ENCODE results near the gene P4HTM.

Gene P4HTM

GRCh38 chr3:49017971-49018706 lies 28.1 kb downstream of the P4HTM start, which contains the start of gene DALRD3:
Gene DALRD3, minus strand, starts transcription at chr3:49018580. Its CDS starts 16 bp downstream, at chr3:49018564.
- Mint-ChIP-seq H3K9me3 (no peaks in the 10 kb centered on the region), H3K27ac (peak within 1 kb of the TSS; percentile 90), H3K4me1 (peaks cover 31% of the 10 kb centered on the region), H3K4me3 (peak within 1 kb of the TSS; percentile 96), H3K27me3 (ENCODE audit: low read depth, poor library complexity) (no peaks in the 10 kb centered on the region), H3K36me3 (ENCODE audit: low read depth) (peaks cover 24% of the 10 kb centered on the region)
- TF ChIP-seq CTCF (IDR thresholded peaks at IDR 0.05), result no peak
- DNase-seq, result peak; percentile 70

- TF ChIP-seq CTCF (IDR thresholded peaks at IDR 0.05), result no peak
- no peaks in the 10 kb centered on the region for H3K27me3 Mint-ChIP-seq (ENCODE audit: low read depth, poor library complexity)
- H3K27ac Mint-ChIP-seq, result peak overlapping the region; percentile 90
- H3K36me3 Mint-ChIP-seq (ENCODE audit: low read depth), result peaks cover 26% of the 10 kb centered on the region
- no peak for DNase-seq
- H3K4me1 Mint-ChIP-seq, result peaks cover 37% of the 10 kb centered on the region
- H3K4me3 Mint-ChIP-seq, result peak overlapping the region; percentile 96
- no peaks in the 10 kb centered on the region for H3K9me3 Mint-ChIP-seq
These were observed 28.6 kb downstream of the P4HTM start for GRCh38 chr3:49018707-49019006.

DNA sequence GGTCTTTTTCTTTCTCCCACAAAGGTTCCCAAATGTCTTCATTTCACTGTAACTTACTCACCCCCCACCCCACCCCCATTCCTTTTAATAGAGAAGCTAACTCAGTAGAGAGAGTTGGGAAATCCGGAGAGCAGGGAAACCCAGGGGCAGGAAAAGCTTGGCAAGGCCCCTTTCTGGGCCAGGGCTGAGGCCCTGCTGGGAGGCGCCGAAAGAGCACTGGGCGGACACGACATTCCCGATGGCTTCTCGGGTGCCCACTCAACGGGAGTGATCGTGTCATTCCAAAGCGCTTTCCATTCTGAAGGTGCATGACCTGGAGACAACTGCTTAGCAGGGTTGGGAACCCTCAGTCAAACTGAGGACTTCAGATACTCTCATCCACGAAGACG lies 29.9 kb downstream of the P4HTM start:
- Mint-ChIP-seq H3K4me1 (peaks cover 42% of the 10 kb centered on the region), H3K36me3 (ENCODE audit: low read depth) (peaks cover 24% of the 10 kb centered on the region), H3K27me3 (ENCODE audit: low read depth, poor library complexity) (no peaks in the 10 kb centered on the region), H3K27ac (peak overlapping the region; percentile 42), H3K9me3 (no peaks in the 10 kb centered on the region), H3K4me3 (peak overlapping the region; percentile 96)
- no peak for DNase-seq
- TF ChIP-seq CTCF (IDR thresholded peaks at IDR 0.05), result no peak

DNA sequence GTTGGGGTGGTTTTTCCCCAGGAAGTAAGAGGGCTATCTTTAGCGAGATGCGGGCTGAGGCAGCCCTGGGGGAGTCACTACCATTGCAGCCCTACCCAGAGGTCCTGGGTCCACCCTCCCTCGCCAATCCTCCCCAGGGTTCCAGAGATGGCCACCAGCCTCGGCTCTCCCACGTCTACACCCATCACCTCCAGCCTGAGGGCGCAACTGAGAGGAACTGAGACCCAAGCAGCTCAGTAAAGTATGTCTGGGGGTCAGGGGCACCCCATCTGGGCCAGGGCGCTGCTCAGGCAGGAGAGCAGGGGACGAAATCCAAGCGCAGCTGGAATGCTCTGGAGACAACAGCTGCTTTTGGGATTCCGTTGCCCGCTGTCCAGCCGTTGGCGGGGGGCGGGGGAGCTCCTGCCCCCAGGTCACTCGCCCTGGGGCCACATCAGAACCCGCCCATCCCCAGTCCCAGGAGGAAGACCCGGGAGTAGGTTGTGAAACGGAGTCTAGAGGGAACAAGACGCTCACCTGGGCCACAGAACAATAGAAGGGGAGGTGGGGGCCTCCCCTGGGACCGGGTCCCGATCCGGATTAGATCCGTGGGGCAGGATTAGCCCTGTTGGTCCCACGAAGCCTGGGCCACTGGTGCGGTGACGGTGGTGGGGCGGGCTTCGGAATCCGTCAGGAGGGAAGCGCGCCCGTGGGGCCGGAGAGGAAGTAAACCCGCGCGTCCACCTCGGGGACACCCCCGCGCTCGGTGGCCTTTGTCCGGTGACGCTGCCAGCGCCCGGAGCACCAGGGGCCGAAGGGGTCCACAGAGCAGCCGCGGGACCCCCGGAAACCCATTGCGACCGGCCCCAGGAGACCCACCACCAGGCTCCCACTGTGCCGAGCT lies 30.5 kb downstream of the P4HTM start:
- Mint-ChIP-seq H3K4me3 (peak overlapping the region; percentile 96), H3K36me3 (ENCODE audit: low read depth) (peaks cover 24% of the 10 kb centered on the region), H3K27ac (peak overlapping the region; percentile 42), H3K9me3 (no peaks in the 10 kb centered on the region), H3K27me3 (ENCODE audit: low read depth, poor library complexity) (no peaks in the 10 kb centered on the region), H3K4me1 (peaks cover 42% of the 10 kb centered on the region)
- no peak for TF ChIP-seq CTCF (IDR thresholded peaks at IDR 0.05)
- DNase-seq, result peak; percentile 47

DNA sequence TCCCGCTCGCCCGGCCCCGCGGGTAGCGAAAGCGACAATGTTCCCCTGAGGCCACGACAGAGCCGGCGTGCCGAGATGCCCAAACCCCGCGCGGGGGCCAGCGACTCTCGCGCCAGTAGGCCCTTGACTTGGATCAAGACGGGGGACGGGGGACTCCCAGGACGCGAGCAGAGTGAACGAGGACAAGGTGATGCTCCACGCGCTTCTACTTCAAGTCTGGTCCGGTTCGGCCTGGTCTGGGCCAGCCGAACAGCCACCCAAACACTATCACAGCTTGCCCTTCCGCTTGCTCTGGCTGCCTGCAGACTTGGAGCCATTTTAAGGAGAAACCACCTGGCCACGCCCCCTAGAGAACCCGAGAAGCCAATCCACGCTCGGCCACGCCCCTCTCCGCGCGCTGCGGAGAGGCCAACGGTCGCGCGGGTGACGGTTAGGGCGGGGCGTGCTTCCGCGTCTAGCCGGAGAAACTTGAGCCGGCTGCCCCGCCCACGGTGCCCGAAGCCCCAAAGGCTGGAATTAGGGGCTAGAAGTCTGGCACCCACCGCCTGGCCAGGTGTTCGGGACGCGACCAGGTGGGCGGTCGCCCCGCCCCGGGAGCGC lies 31.3 kb downstream of the P4HTM start:
- Mint-ChIP-seq H3K27me3 (ENCODE audit: low read depth, poor library complexity) (no peaks in the 10 kb centered on the region), H3K27ac (peak overlapping the region; percentile 98), H3K4me3 (peak overlapping the region; percentile 96), H3K4me1 (peaks cover 42% of the 10 kb centered on the region), H3K36me3 (ENCODE audit: low read depth) (peaks cover 22% of the 10 kb centered on the region), H3K9me3 (no peaks in the 10 kb centered on the region)
- DNase-seq, result peak; percentile 99
- no peak for TF ChIP-seq CTCF (IDR thresholded peaks at IDR 0.05)

Data from nephron progenitor cell (in vitro differentiated cells).